Neural progenitor cell (in vitro differentiated cells): Measurements from ENCODE around the gene STK36. TPM values are rescaled to one million over a fixed set of nuclear protein-coding genes. Genes with fewer than 3 reads are reported as not detected.

Source experiments
- DNase-seq: peaks from one replicate; pipeline ENCODE4 v3.0.0-alpha.2; 2016; ENCODE audit warnings: low spot score
- H2AFZ ChIP-seq: fragments of 200-600 bp; sonication (generic); replicated peaks from 2 replicates; pipeline ENCODE4 v1.6.1; 2016; ENCODE audit warnings: antibody characterized with exemption
- H3F3A ChIP-seq: fragments of 200-600 bp; sonication (generic); 2 replicates; pipeline ENCODE4 v1.6.1; 2016; ENCODE audit warnings: antibody characterized with exemption, low read depth
- H3K27ac ChIP-seq: fragments of 200-600 bp; sonication (generic); 2 replicates; pipeline ENCODE4 v1.5.1; 2016; ENCODE audit warnings: mild to moderate bottlenecking
- H3K27me3 ChIP-seq: fragments of 200-600 bp; sonication (generic); 2 replicates; pipeline ENCODE4 v1.6.1; 2016; ENCODE audit warnings: mild to moderate bottlenecking, moderate library complexity
- H3K36me3 ChIP-seq: fragments of 200-600 bp; sonication (generic); 2 replicates; pipeline ENCODE4 v1.5.1; 2016
- H3K4me1 ChIP-seq: fragments of 200-600 bp; sonication (generic); 2 replicates; pipeline ENCODE4 v1.6.1; 2016; ENCODE audit warnings: mixed run types
- H3K4me2 ChIP-seq: fragments of 200-600 bp; sonication (generic); 2 replicates; pipeline ENCODE4 v1.6.1; 2016
- H3K4me3 ChIP-seq: fragments of 200-600 bp; sonication (generic); 2 replicates; pipeline ENCODE4 v1.5.1; 2016
- H3K79me2 ChIP-seq: fragments of 200-600 bp; sonication (generic); 2 replicates; pipeline ENCODE4 v1.6.1; 2016; ENCODE audit warnings: low read depth
- H3K9ac ChIP-seq: fragments of 200-600 bp; sonication (generic); 2 replicates; pipeline ENCODE4 v1.6.1; 2016
- H3K9me3 ChIP-seq: fragments of 200-600 bp; sonication (generic); 2 replicates; pipeline ENCODE4 v1.5.1; 2016; ENCODE audit warnings: low read depth
- H4K20me1 ChIP-seq: fragments of 200-600 bp; sonication (generic); 2 replicates; pipeline ENCODE4 v1.6.1; 2016; ENCODE audit warnings: low read depth
- H3K27ac Mint-ChIP-seq: 3 replicates; pipeline ENCODE4 v1.8.0; 2021; ENCODE audit warnings: mixed read lengths
- H3K27me3 Mint-ChIP-seq: 2 replicates; pipeline ENCODE4 v1.8.0; 2022; ENCODE audit warnings: low read depth, mild to moderate bottlenecking, inconsistent platforms, moderate library complexity, mixed read lengths; ENCODE audit not compliant: insufficient read depth
- H3K36me3 Mint-ChIP-seq: 3 replicates; pipeline ENCODE4 v1.8.0; 2021; ENCODE audit warnings: mixed read lengths
- H3K4me1 Mint-ChIP-seq: 3 replicates; pipeline ENCODE4 v1.8.0; 2021; ENCODE audit warnings: mixed read lengths
- H3K4me3 Mint-ChIP-seq: 3 replicates; pipeline ENCODE4 v1.8.0; 2021; ENCODE audit warnings: mild to moderate bottlenecking, moderate library complexity, mixed read lengths
- H3K9me3 Mint-ChIP-seq: 3 replicates; pipeline ENCODE4 v1.8.0; 2020; ENCODE audit warnings: mixed read lengths
- EZH2 ChIP-seq: fragments of 200-600 bp; sonication (generic); IDR thresholded peaks from 2 replicates; pipeline ENCODE4 v1.6.1; 2017; ENCODE audit warnings: antibody characterized with exemption, mild to moderate bottlenecking, moderate library complexity
- EZH2phosphoT487 ChIP-seq: fragments of 200-600 bp; sonication (generic); IDR thresholded peaks from 2 replicates; pipeline ENCODE4 v1.6.1; 2017; ENCODE audit warnings: antibody characterized with exemption
- total RNA-seq: library from RNA; depleted of rRNA; stranded (reverse); fragments of >200 nt; gene quantifications from 2 replicates; pipeline ENCODE4 v1.2.3, GENCODE V29; 2015; ENCODE audit warnings: low replicate concordance
- TF ChIP-seq, protein P1 (sequence below): fragments of 200-600 bp; sonication (generic); IDR thresholded peaks from 2 replicates; pipeline ENCODE4 v1.5.1; 2017; ENCODE audit warnings: antibody characterized with exemption, mild to moderate bottlenecking

STK36 gene, protein sequence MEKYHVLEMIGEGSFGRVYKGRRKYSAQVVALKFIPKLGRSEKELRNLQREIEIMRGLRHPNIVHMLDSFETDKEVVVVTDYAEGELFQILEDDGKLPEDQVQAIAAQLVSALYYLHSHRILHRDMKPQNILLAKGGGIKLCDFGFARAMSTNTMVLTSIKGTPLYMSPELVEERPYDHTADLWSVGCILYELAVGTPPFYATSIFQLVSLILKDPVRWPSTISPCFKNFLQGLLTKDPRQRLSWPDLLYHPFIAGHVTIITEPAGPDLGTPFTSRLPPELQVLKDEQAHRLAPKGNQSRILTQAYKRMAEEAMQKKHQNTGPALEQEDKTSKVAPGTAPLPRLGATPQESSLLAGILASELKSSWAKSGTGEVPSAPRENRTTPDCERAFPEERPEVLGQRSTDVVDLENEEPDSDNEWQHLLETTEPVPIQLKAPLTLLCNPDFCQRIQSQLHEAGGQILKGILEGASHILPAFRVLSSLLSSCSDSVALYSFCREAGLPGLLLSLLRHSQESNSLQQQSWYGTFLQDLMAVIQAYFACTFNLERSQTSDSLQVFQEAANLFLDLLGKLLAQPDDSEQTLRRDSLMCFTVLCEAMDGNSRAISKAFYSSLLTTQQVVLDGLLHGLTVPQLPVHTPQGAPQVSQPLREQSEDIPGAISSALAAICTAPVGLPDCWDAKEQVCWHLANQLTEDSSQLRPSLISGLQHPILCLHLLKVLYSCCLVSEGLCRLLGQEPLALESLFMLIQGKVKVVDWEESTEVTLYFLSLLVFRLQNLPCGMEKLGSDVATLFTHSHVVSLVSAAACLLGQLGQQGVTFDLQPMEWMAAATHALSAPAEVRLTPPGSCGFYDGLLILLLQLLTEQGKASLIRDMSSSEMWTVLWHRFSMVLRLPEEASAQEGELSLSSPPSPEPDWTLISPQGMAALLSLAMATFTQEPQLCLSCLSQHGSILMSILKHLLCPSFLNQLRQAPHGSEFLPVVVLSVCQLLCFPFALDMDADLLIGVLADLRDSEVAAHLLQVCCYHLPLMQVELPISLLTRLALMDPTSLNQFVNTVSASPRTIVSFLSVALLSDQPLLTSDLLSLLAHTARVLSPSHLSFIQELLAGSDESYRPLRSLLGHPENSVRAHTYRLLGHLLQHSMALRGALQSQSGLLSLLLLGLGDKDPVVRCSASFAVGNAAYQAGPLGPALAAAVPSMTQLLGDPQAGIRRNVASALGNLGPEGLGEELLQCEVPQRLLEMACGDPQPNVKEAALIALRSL (N-terminal part only)
- 51.6 and 61.4 TPM in 2 replicates for total RNA-seq

DNA sequence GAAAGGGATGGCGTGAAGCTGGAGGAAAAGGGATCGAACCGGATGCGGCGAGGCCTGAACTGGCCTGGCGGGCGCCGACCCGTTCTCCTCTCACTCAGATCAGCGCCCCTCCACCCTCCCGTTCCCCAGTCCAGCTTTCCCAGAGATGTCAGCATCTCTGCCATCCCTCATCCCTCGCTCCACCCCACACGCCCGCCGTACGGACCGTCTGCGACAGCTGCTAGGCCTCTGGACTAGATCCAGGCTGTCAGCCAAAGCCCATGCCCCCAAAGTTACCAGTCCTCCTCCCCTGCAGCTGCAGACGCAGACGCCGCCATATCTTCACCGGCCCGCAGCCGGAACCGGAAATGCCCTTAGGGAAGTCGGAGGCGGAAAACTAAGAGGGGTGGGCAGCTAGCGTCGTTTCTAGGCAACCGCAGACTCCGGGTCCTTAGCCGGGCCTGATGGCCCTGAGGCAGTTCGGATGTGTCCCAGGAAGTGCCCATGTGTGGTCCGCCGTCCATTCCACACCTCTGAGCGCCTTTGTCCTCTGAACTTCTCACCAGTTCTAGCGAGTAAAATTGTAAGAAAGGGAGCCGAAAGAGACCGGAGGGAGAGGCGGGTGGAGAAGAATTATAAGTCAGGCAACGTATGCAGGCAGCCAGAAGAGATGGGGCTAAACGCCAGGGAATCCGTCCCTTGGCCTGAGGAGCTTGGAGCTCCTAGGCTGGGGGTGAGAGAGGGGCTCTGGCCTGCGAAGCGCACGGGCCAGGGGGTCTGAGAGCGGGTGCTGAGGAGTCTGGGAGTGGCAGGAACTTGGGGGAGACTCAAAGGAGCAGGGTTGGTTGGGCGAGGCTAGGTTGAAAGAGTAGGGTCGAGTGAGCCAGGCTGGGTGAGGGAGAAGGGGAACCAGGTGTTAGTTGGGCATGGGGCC lies at the start of gene STK36, which contains the start of gene RNF25:
Gene STK36 (plus strand): TSS at position 433 of the 913 bp plus-strand sequence. CDS start 744 bp downstream, outside the sequence.
Gene RNF25 (minus strand): TSS at position 349 of the 913 bp plus-strand sequence. CDS start 32 bp downstream, at position 317.
- H4K20me1 ChIP-seq = no peaks in the 10 kb centered on the region
- H3K36me3 ChIP-seq = no peaks in the 10 kb centered on the region
- no peak for TF ChIP-seq EZH2
- no peak for TF ChIP-seq EZH2phosphoT487
- TF ChIP-seq, protein P1, sequence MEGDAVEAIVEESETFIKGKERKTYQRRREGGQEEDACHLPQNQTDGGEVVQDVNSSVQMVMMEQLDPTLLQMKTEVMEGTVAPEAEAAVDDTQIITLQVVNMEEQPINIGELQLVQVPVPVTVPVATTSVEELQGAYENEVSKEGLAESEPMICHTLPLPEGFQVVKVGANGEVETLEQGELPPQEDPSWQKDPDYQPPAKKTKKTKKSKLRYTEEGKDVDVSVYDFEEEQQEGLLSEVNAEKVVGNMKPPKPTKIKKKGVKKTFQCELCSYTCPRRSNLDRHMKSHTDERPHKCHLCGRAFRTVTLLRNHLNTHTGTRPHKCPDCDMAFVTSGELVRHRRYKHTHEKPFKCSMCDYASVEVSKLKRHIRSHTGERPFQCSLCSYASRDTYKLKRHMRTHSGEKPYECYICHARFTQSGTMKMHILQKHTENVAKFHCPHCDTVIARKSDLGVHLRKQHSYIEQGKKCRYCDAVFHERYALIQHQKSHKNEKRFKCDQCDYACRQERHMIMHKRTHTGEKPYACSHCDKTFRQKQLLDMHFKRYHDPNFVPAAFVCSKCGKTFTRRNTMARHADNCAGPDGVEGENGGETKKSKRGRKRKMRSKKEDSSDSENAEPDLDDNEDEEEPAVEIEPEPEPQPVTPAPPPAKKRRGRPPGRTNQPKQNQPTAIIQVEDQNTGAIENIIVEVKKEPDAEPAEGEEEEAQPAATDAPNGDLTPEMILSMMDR = no peak
- H3K9me3 ChIP-seq = no peaks in the 10 kb centered on the region
- peaks cover 5% of the 10 kb centered on the region for H3F3A ChIP-seq
- H3K4me3 ChIP-seq = peak within 1 kb of the TSS; percentile 86
- H2AFZ ChIP-seq = peak within 1 kb of the TSS; percentile 96
- H3K27ac ChIP-seq = peak within 1 kb of the TSS; percentile 65
- peak; percentile 94 for DNase-seq
- H3K36me3 Mint-ChIP-seq = peaks cover 11% of the 10 kb centered on the region
- H3K4me1 Mint-ChIP-seq = peaks cover 21% of the 10 kb centered on the region
- H3K27ac Mint-ChIP-seq = peak within 1 kb of the TSS; percentile 100
- H3K4me1 ChIP-seq = peaks cover 6% of the 10 kb centered on the region
- peak within 1 kb of the TSS; percentile 94 for H3K4me2 ChIP-seq
- H3K9me3 Mint-ChIP-seq = no peaks in the 10 kb centered on the region
- peaks cover 29% of the 10 kb centered on the region for H3K79me2 ChIP-seq
- H3K27me3 Mint-ChIP-seq = peaks cover 3% of the 10 kb centered on the region
- H3K9ac ChIP-seq = peak within 1 kb of the TSS; percentile 87
- H3K4me3 Mint-ChIP-seq = peak within 1 kb of the TSS; percentile 99
- H3K27me3 ChIP-seq = no peaks in the 10 kb centered on the region

DNA sequence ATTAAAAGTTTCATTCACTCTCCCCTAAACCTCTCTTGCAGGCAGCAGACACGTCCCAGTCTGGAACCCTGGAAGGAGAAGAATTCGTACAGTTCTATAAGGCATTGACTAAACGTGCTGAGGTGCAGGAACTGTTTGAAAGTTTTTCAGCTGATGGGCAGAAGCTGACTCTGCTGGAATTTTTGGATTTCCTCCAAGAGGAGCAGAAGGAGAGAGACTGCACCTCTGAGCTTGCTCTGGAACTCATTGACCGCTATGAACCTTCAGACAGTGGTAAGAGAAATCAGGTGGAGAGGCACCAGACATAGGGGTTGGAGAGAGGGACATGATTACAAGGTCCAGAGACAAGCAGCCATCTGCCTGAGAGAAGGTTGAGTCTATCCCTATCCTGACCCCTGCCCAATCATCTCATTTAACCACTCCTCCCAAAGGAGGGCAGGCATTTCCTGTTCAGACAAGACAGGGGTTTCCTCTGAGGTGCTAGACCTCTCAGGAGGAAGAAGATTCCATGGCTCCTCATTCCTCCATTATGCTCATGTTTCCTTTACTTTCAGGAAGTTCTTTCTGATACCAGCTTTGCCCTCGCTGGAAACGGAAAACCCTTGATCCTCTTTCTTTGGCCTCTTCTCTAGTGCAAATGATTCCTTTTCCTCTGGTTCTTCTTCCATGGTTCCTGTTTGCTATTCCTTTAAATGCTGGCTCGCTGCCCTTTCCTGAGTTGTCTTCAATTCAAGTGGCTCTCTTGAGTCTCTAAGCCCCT lies 49.1 kb upstream of the STK36 start:
- Mint-ChIP-seq H3K9me3 (no peaks in the 10 kb centered on the region), H3K4me1 (no peaks in the 10 kb centered on the region), H3K36me3 (no peaks in the 10 kb centered on the region), H3K27me3 (peaks cover 2% of the 10 kb centered on the region), H3K4me3 (no peak overlapping the region), H3K27ac (no peak overlapping the region)
- Histone ChIP-seq H3K27me3 (no peaks in the 10 kb centered on the region), H3K4me2 (no peak overlapping the region), H3K4me3 (no peak overlapping the region), H3K9me3 (no peaks in the 10 kb centered on the region), H2AFZ (peak overlapping the region; percentile 58), H3F3A (no peaks in the 10 kb centered on the region), H3K36me3 (no peaks in the 10 kb centered on the region), H4K20me1 (no peaks in the 10 kb centered on the region), H3K27ac (no peak overlapping the region), H3K79me2 (no peaks in the 10 kb centered on the region), H3K9ac (no peak overlapping the region), H3K4me1 (no peaks in the 10 kb centered on the region)
- DNase-seq = no peak
- TF ChIP-seq EZH2phosphoT487 (no peak), EZH2 (no peak)
- TF ChIP-seq, protein P1 = no peak
